SK-N-SH (cell line): ENCODE measurements around the gene SPNS1. TPM values are rescaled to one million over a fixed set of nuclear protein-coding genes. Genes with fewer than 3 reads are reported as not detected.
A peak's percentile ranks its signal among the peaks of the same experiment; 100 is the strongest.

Experiments used
- CTCF ChIA-PET: fragments of 300-600, 350-600 bp; formaldehyde crosslinking; extraction: SDS; loops from one replicate; lab custom pipeline; 2021; lab: Yijun Ruan, JAX
- POLR2A ChIA-PET: fragments of 350-600 bp; sonication (Branson Sonifier 250); formaldehyde crosslinking; extraction: SDS; loops from one replicate; lab custom pipeline; 2020; ENCODE audit warnings: antibody characterized with exemption, inconsistent platforms; lab: Yijun Ruan, JAX
- DNase-seq: peaks from one replicate; pipeline ENCODE4 v3.0.0; 2012
- H2AFZ ChIP-seq: fragments of 200-600 bp; sonication (generic); 2 replicates; pipeline ENCODE4 v1.8.1; 2016; ENCODE audit warnings: antibody characterized with exemption, mild to moderate bottlenecking, low read depth
- H3F3A ChIP-seq: fragments of 200-600 bp; sonication (generic); replicated peaks from 2 replicates; pipeline ENCODE3; 2016; ENCODE audit warnings: antibody characterized with exemption, mild to moderate bottlenecking; ENCODE audit not compliant: insufficient read depth
- H3K27ac ChIP-seq, 2 experiments: fragments of 200-500 bp in 1 of 2; fragments of 200-600 bp in 1 of 2; sonication (Bioruptor generic) in 1 of 2; sonication (generic), shearing (Covaris generic) in 1 of 2; 2 replicates each; pipeline versions ENCODE4 v1.5.1 to v1.6.1; 2014 to 2016; ENCODE audit warnings: low read depth in 2 of 2, inconsistent platforms in 1 of 2, low read length in 1 of 2, mild to moderate bottlenecking in 1 of 2, mixed read lengths in 1 of 2
- H3K27me3 ChIP-seq: fragments of 200-600 bp; sonication (generic), shearing (Covaris generic); 2 replicates; pipeline ENCODE4 v1.6.1; 2016; ENCODE audit warnings: mixed run types; ENCODE audit not compliant: insufficient read depth
- H3K36me3 ChIP-seq, 2 experiments: fragments of 200-500 bp in 1 of 2; fragments of 200-600 bp in 1 of 2; sonication (Bioruptor generic) in 1 of 2; sonication (generic) in 1 of 2; replicated peaks in 1 of 2; 2 replicates each; pipeline versions ENCODE3 to v1.5.1; 2014 to 2016; ENCODE audit warnings: low read length in 1 of 2, mild to moderate bottlenecking in 1 of 2; ENCODE audit not compliant: insufficient read depth in 2 of 2, control insufficient read depth in 1 of 2
- H3K4me1 ChIP-seq, 2 experiments: fragments of 200-500 bp in 1 of 2; fragments of 200-600 bp in 1 of 2; sonication (Bioruptor generic) in 1 of 2; sonication (generic), shearing (Covaris generic) in 1 of 2; 2 replicates each; pipeline versions ENCODE4 v1.5.1 to v1.6.1; 2014 to 2016; ENCODE audit warnings: low read depth in 1 of 2, low read length in 1 of 2, mixed run types in 1 of 2; ENCODE audit not compliant: insufficient read depth in 2 of 2, control insufficient read depth in 1 of 2
- H3K4me2 ChIP-seq: fragments of 200-600 bp; sonication (generic), shearing (Covaris generic); 2 replicates; pipeline ENCODE4 v1.6.1; 2017; ENCODE audit warnings: mixed run types
- H3K4me3 ChIP-seq, 2 experiments: fragments of 200-500 bp in 1 of 2; fragments of 200-600 bp in 1 of 2; sonication (Bioruptor generic) in 1 of 2; sonication (generic), shearing (Covaris generic) in 1 of 2; 2 replicates each; pipeline versions ENCODE4 v1.5.1 to v1.8.1; 2014 to 2016; ENCODE audit warnings: low read depth in 2 of 2, inconsistent platforms in 1 of 2, low read length in 1 of 2, mild to moderate bottlenecking in 1 of 2, mixed read lengths in 1 of 2, moderate library complexity in 1 of 2
- H3K79me2 ChIP-seq: fragments of 200-600 bp; sonication (generic); 2 replicates; pipeline ENCODE4 v1.8.1; 2017; ENCODE audit warnings: mild to moderate bottlenecking; ENCODE audit not compliant: insufficient read depth
- H3K9ac ChIP-seq: fragments of 200-600 bp; sonication (generic); 2 replicates; pipeline ENCODE4 v1.6.1; 2017; ENCODE audit warnings: mixed run types
- H3K9me2 ChIP-seq: fragments of 200-600 bp; sonication (generic); 2 replicates; pipeline ENCODE4 v1.6.1; 2017; ENCODE audit warnings: mixed run types
- H3K9me3 ChIP-seq: fragments of 200-600 bp; sonication (generic); 2 replicates; pipeline ENCODE4 v1.6.1; 2017; ENCODE audit warnings: mixed run types, mild to moderate bottlenecking, moderate library complexity
- H4K20me1 ChIP-seq: fragments of 200-600 bp; sonication (generic); 2 replicates; pipeline ENCODE4 v1.6.1; 2017; ENCODE audit warnings: mild to moderate bottlenecking, mixed run types; ENCODE audit not compliant: insufficient read depth
- CTCF ChIP-seq: fragments of 200-600 bp; sonication (generic); IDR thresholded peaks from 2 replicates; pipeline ENCODE4 v1.6.1; 2017; ENCODE audit warnings: antibody characterized with exemption, mild to moderate bottlenecking, moderate library complexity
- ELF1 ChIP-seq: IDR thresholded peaks from 2 replicates; pipeline ENCODE4 v1.4.0; 2012
- EP300 ChIP-seq, 2 experiments: IDR thresholded peaks; 2 replicates each; pipeline versions ENCODE4 v1.4.0 to v1.6.1; 2012; ENCODE audit warnings: borderline replicate concordance in 1 of 2, low read depth in 1 of 2, low read length in 1 of 2
- FOSL2 ChIP-seq: IDR thresholded peaks from 2 replicates; pipeline ENCODE4 v1.4.0; 2012; ENCODE audit warnings: low read depth, mild to moderate bottlenecking, moderate library complexity, borderline replicate concordance
- GATA2 ChIP-seq: sonication (generic); formaldehyde crosslinking; IDR thresholded peaks from 2 replicates; pipeline ENCODE4 v1.5.0; 2020; ENCODE audit warnings: mild to moderate bottlenecking, missing genetic modification reagents
- JUND ChIP-seq: IDR thresholded peaks from 2 replicates; pipeline ENCODE4 v1.4.0; 2012
- MAX ChIP-seq: IDR thresholded peaks from 2 replicates; pipeline ENCODE4 v1.4.0; 2012; ENCODE audit warnings: low read depth
- NFIC ChIP-seq: IDR thresholded peaks from 2 replicates; pipeline ENCODE4 v1.4.0; 2012; ENCODE audit warnings: borderline replicate concordance
- NRF1 ChIP-seq: IDR thresholded peaks from 2 replicates; pipeline ENCODE4 v1.6.1; 2012; ENCODE audit warnings: low read depth, mild to moderate bottlenecking, low read length
- POLR2AphosphoS5 ChIP-seq: IDR thresholded peaks from 2 replicates; pipeline ENCODE4 v1.6.1; 2012; ENCODE audit warnings: low read depth, low read length
- RAD21 ChIP-seq: IDR thresholded peaks from 2 replicates; pipeline ENCODE4 v1.6.1; 2012; ENCODE audit warnings: mild to moderate bottlenecking, low read length
- RCOR1 ChIP-seq: fragments of 150-350 bp; IDR thresholded peaks from 2 replicates; pipeline ENCODE4 v1.6.1; 2017; ENCODE audit warnings: antibody characterized with exemption, low read length
- RXRA ChIP-seq: IDR thresholded peaks from 2 replicates; pipeline ENCODE4 v1.4.0; 2012; ENCODE audit warnings: low read depth, mild to moderate bottlenecking, borderline replicate concordance
- SIN3A ChIP-seq: IDR thresholded peaks from 2 replicates; pipeline ENCODE4 v1.6.1; 2012; ENCODE audit warnings: low read depth, mild to moderate bottlenecking, low read length, moderate library complexity, borderline replicate concordance
- TAF1 ChIP-seq: IDR thresholded peaks from 2 replicates; pipeline ENCODE4 v1.6.1; 2012; ENCODE audit warnings: low read depth, mild to moderate bottlenecking, low read length, moderate library complexity, borderline replicate concordance
- TCF12 ChIP-seq: IDR thresholded peaks from 2 replicates; pipeline ENCODE4 v1.4.0; 2012
- YY1 ChIP-seq: IDR thresholded peaks from 2 replicates; pipeline ENCODE4 v1.4.0; 2012; ENCODE audit warnings: low read depth, mild to moderate bottlenecking
- WGBS: methylation state at CpG from one replicate; pipeline ENCODE4 v1.1.6; 2017; ENCODE audit warnings: low lambda C conversion rate; 5-methylcytosine and 5-hydroxymethylcytosine counted together
- polyA plus RNA-seq, 3 experiments: library from polyadenylated mRNA; depleted of rRNA; stranded (reverse); fragments of >200 nt; gene quantifications; 2 replicates each; pipeline ENCODE4 v1.2.3, GENCODE V29; 2012
- TF ChIP-seq, protein P1 (sequence below): IDR thresholded peaks from 2 replicates; pipeline ENCODE4 v1.4.0; 2012; ENCODE audit warnings: low read depth, borderline replicate concordance
- TF ChIP-seq, protein P2 (sequence below): fragments of 150-350 bp; IDR thresholded peaks from 2 replicates; pipeline ENCODE4 v1.6.1; 2017; ENCODE audit warnings: antibody characterized with exemption, low read length, low read depth, borderline replicate concordance
- TF ChIP-seq, protein P3 (sequence below): IDR thresholded peaks from 2 replicates; pipeline ENCODE4; 2012

The SPNS1 gene
- polyA plus RNA-seq, 1 of the 3 experiments (the other 2 are of a cell fraction), result 41.1 TPM

DNA sequence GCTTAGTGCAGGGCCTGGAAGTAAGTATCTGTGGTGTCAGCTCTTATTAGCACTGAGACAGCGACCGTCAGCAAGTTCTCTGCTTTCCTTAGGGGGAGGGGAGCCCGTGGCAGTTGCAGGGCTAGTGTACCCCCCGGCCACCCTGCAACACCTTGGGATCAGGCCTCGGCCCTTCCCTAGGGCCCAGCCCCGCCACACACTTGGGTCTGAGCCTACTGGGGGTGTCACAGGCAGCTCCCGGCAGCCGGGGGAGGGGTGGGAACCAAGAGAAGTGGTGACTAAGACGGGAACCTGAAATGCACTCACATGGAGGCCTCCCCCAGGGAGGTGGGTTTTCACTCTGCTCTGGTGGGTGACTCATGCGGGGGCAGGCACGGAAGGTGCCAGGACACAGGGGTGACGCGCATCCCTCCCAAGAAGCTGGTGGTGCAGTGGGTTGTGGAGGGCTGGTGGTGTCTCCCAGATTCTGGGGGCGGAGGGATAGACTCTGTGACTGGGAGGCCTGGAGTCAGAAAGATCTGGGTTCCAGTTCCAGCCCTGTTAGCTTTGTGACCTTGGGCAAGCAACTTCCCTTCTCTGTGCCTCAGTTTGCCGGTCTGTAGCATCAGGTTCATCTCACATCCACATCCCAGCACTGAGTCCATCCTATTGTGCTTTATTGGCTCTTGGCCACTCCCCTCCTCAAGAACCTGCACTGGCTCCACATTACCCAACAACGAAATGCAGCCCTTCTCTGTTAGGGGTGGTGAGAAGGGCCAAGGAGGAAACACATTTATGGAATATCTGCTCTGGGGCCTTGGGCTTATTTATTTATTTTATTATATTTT, 54.8 kb downstream of the SPNS1 start:
- no peaks in the 10 kb centered on the region for H3K9me3 ChIP-seq
- peak overlapping the region; percentile 76 for H2AFZ ChIP-seq
- ChIA-PET POLR2A (no interaction called here), CTCF (no interaction called here)
- 52% methylated on average over 4 of the region's 16 CpGs for WGBS
- no peaks in the 10 kb centered on the region for H3K36me3 ChIP-seq
- no peaks in the 10 kb centered on the region for H3K79me2 ChIP-seq
- H3K9me2 ChIP-seq, result no peaks in the 10 kb centered on the region
- H3K4me3 ChIP-seq, result no peak overlapping the region
- TF ChIP-seq RXRA (peak; percentile 74; the same call in 1 of the 2 replicates), NRF1 (no peak), SIN3A (no peak), POLR2AphosphoS5 (0 out of 2 replicates have a peak, but pooled peaks have one; percentile 19), EP300 (IDR thresholded peaks at IDR 0.05; ENCODE audit: borderline replicate concordance in 1 of 2, low read depth in 1 of 2, low read length in 1 of 2) (peak in 1 of 2 experiments; percentile 48; a peak in 1 of 4 replicates), TAF1 (no peak), YY1 (no peak), MAX (0 out of 2 replicates have a peak, but pooled peaks have one; percentile 34), FOSL2 (peak; percentile 80), RCOR1 (no peak), ELF1 (no peak), TCF12 (peak; percentile 55), JUND (peak; percentile 67), RAD21 (no peak), GATA2 (CRISPR knock-in tag) (no peak), NFIC (peak; percentile 22; the same call in 1 of the 2 replicates), CTCF (no peak)
- TF ChIP-seq, protein P1, sequence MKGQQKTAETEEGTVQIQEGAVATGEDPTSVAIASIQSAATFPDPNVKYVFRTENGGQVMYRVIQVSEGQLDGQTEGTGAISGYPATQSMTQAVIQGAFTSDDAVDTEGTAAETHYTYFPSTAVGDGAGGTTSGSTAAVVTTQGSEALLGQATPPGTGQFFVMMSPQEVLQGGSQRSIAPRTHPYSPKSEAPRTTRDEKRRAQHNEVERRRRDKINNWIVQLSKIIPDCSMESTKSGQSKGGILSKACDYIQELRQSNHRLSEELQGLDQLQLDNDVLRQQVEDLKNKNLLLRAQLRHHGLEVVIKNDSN, result no peak
- TF ChIP-seq, protein P2, sequence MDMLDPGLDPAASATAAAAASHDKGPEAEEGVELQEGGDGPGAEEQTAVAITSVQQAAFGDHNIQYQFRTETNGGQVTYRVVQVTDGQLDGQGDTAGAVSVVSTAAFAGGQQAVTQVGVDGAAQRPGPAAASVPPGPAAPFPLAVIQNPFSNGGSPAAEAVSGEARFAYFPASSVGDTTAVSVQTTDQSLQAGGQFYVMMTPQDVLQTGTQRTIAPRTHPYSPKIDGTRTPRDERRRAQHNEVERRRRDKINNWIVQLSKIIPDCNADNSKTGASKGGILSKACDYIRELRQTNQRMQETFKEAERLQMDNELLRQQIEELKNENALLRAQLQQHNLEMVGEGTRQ, result no peak
- TF ChIP-seq, protein P3, sequence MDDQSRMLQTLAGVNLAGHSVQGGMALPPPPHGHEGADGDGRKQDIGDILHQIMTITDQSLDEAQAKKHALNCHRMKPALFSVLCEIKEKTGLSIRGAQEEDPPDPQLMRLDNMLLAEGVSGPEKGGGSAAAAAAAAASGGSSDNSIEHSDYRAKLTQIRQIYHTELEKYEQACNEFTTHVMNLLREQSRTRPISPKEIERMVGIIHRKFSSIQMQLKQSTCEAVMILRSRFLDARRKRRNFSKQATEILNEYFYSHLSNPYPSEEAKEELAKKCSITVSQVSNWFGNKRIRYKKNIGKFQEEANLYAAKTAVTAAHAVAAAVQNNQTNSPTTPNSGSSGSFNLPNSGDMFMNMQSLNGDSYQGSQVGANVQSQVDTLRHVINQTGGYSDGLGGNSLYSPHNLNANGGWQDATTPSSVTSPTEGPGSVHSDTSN, result peak; percentile 48; the same call in 1 of the 2 replicates
- peak overlapping the region; percentile 65 for H3K4me2 ChIP-seq
- no peak for DNase-seq
- H3K4me1 ChIP-seq, result no peaks in the 10 kb centered on the region; a peak in 1 of 4 replicates
- H3K9ac ChIP-seq, result peak overlapping the region; percentile 57; the same call in 1 of the 2 replicates
- no peaks in the 10 kb centered on the region; the same call in 1 of the 2 replicates for H3K27me3 ChIP-seq
- peak overlapping the region in 1 of 2 experiments; percentile 80; a peak in 2 of 4 replicates for H3K27ac ChIP-seq
- no peaks in the 10 kb centered on the region for H4K20me1 ChIP-seq
- no peaks in the 10 kb centered on the region for H3F3A ChIP-seq
